MCF 10A (cell line): ENCODE results near the gene ANO3. TPM values are rescaled to one million over a fixed set of nuclear protein-coding genes. Genes with fewer than 3 reads are reported as not detected.

ENCODE experiments used
- BruUV-seq: library from RNA; stranded (reverse); fragments of 400-500 nt; replicated peaks from 2 replicates; lab custom pipeline; 2021; lab: Mats Ljungman, UMichigan
- CTCF ChIA-PET: fragments of 300-600 bp; sonication (Branson Sonifier 250); formaldehyde crosslinking; extraction: SDS; loops from one replicate; lab custom pipeline; 2021; ENCODE audit warnings: antibody characterized with exemption, inconsistent platforms; lab: Yijun Ruan, JAX
- POLR2A ChIA-PET: fragments of 300-600, 350-650 bp; sonication (Branson Sonifier 250); formaldehyde crosslinking; extraction: SDS; loops from one replicate; lab custom pipeline; 2020; ENCODE audit warnings: antibody characterized with exemption, inconsistent platforms; lab: Yijun Ruan, JAX
- DNase-seq: peaks from one replicate; pipeline ENCODE4 v3.0.0-alpha.2; 2018; ENCODE audit not compliant: unreplicated experiment
- H3K27ac Mint-ChIP-seq: one replicate; pipeline ENCODE4 v1.8.0; 2022; ENCODE audit warnings: mild to moderate bottlenecking, low read depth, mixed read lengths; ENCODE audit not compliant: unreplicated experiment
- H3K27me3 Mint-ChIP-seq: one replicate; pipeline ENCODE4 v1.8.0; 2022; ENCODE audit warnings: mixed read lengths; ENCODE audit not compliant: insufficient read depth, unreplicated experiment
- H3K36me3 Mint-ChIP-seq: one replicate; pipeline ENCODE4 v1.8.0; 2022; ENCODE audit warnings: mild to moderate bottlenecking, moderate library complexity, mixed read lengths; ENCODE audit not compliant: insufficient read depth, unreplicated experiment
- H3K4me1 Mint-ChIP-seq: one replicate; pipeline ENCODE4 v1.8.0; 2022; ENCODE audit warnings: mixed read lengths; ENCODE audit not compliant: insufficient read depth, unreplicated experiment
- H3K4me3 Mint-ChIP-seq: one replicate; pipeline ENCODE4 v1.8.0; 2022; ENCODE audit warnings: mild to moderate bottlenecking, moderate library complexity, mixed read lengths; ENCODE audit not compliant: unreplicated experiment
- H3K9me3 Mint-ChIP-seq: one replicate; pipeline ENCODE4 v1.8.0; 2022; ENCODE audit warnings: mixed read lengths; ENCODE audit not compliant: unreplicated experiment
- CTCF ChIP-seq: fragments of 200-600 bp; IDR thresholded peaks from one replicate; pipeline ENCODE4 v1.8.0; 2022; ENCODE audit warnings: antibody characterized with exemption, mild to moderate bottlenecking; ENCODE audit not compliant: unreplicated experiment
- intact Hi-C: fragments of 100-400 bp; cut with micrococcal nuclease; formaldehyde crosslinking; loops from 2 replicates; pipeline ENCODE4 v1.14.1; 2022
- total RNA-seq: library from RNA; stranded (reverse); gene quantifications from 2 replicates; pipeline ENCODE4 v1.2.3, GENCODE V29; 2022

Gene ANO3
- total RNA-seq, 1 experiment from 2014 or later = not detected

- no peak for TF ChIP-seq CTCF
- H3K4me3 Mint-ChIP-seq = no peak overlapping the region
- peaks cover 37% of the 10 kb centered on the region for H3K27me3 Mint-ChIP-seq
- intact Hi-C loops = no loop called here
- no peaks in the 10 kb centered on the region for H3K9me3 Mint-ChIP-seq
- H3K36me3 Mint-ChIP-seq = no peaks in the 10 kb centered on the region
- CTCF ChIA-PET = no interaction called here
- POLR2A ChIA-PET = no interaction called here
- no peaks in the 10 kb centered on the region for H3K4me1 Mint-ChIP-seq
- no peak for DNase-seq
- no TSS peak for BruUV-seq
- no peak overlapping the region for H3K27ac Mint-ChIP-seq
These were observed 151.2 kb downstream of the ANO3 start for GRCh38 chr11:26483108-26483507.

GRCh38 chr11:26490546-26490945 is 158.6 kb downstream of the ANO3 start:
- DNase-seq = no peak
- intact Hi-C loops = no loop called here
- no TSS peak for BruUV-seq
- ChIA-PET POLR2A (no interaction called here), CTCF (interaction anchor here (1.5 kb wide), 1 partner anchor 193 kb away, joined by 3 read pairs; no protein-coding TSS in a partner anchor)
- peaks cover 1% of the 10 kb centered on the region for H3K27me3 Mint-ChIP-seq
- TF ChIP-seq CTCF = no peak
- H3K36me3 Mint-ChIP-seq = no peaks in the 10 kb centered on the region
- H3K4me1 Mint-ChIP-seq = no peaks in the 10 kb centered on the region
- no peaks in the 10 kb centered on the region for H3K9me3 Mint-ChIP-seq
- H3K4me3 Mint-ChIP-seq = no peak overlapping the region
- no peak overlapping the region for H3K27ac Mint-ChIP-seq

GRCh38 chr11:26493616-26494015 is 161.7 kb downstream of the ANO3 start:
- no peak overlapping the region for H3K4me3 Mint-ChIP-seq
- BruUV-seq = no TSS peak
- DNase-seq = no peak
- ChIA-PET POLR2A (no interaction called here), CTCF (interaction anchor here (1.4 kb wide), 1 partner anchor 12 kb away, joined by 3 read pairs; no protein-coding TSS in a partner anchor)
- no peaks in the 10 kb centered on the region for H3K9me3 Mint-ChIP-seq
- intact Hi-C loops = no loop called here
- H3K27me3 Mint-ChIP-seq = peaks cover 16% of the 10 kb centered on the region
- H3K36me3 Mint-ChIP-seq = no peaks in the 10 kb centered on the region
- H3K4me1 Mint-ChIP-seq = no peaks in the 10 kb centered on the region
- TF ChIP-seq CTCF = no peak
- H3K27ac Mint-ChIP-seq = no peak overlapping the region

- CTCF ChIA-PET = interaction anchor here (0.6 to 1.1 kb wide), 2 partner anchors 16 to 652 kb away, joined by 3 to 5 read pairs; no protein-coding TSS in a partner anchor
- intact Hi-C loops = no loop called here
- Mint-ChIP-seq H3K36me3 (no peaks in the 10 kb centered on the region), H3K27me3 (peaks cover 59% of the 10 kb centered on the region), H3K4me3 (no peak overlapping the region), H3K9me3 (no peaks in the 10 kb centered on the region), H3K27ac (no peak overlapping the region), H3K4me1 (no peaks in the 10 kb centered on the region)
- POLR2A ChIA-PET = no interaction called here
- no peak for DNase-seq
- no TSS peak for BruUV-seq
- no peak for TF ChIP-seq CTCF
These were observed 175.3 kb downstream of the ANO3 start for GRCh38 chr11:26507229-26507628.
